Osteocyte (in vitro differentiated cells): ENCODE data around the gene NCOA5. TPM values are rescaled to one million over a fixed set of nuclear protein-coding genes. Genes with fewer than 3 reads are reported as not detected.

Experiments
- DNase-seq: peaks from one replicate; pipeline ENCODE4 v3.0.0; 2021; ENCODE audit warnings: mixed read lengths; ENCODE audit not compliant: unreplicated experiment; ENCODE audit errors: extremely low spot score
- H3K27ac Mint-ChIP-seq: one replicate; pipeline ENCODE4 v1.8.0; 2021; ENCODE audit warnings: mild to moderate bottlenecking, mixed read lengths; ENCODE audit not compliant: unreplicated experiment
- H3K27me3 Mint-ChIP-seq: one replicate; pipeline ENCODE4 v1.8.0; 2021; ENCODE audit warnings: mixed read lengths; ENCODE audit not compliant: unreplicated experiment
- H3K36me3 Mint-ChIP-seq: one replicate; pipeline ENCODE4 v1.8.0; 2021; ENCODE audit warnings: mixed read lengths; ENCODE audit not compliant: unreplicated experiment
- H3K4me1 Mint-ChIP-seq: one replicate; pipeline ENCODE4 v1.8.0; 2021; ENCODE audit warnings: mixed read lengths; ENCODE audit not compliant: unreplicated experiment
- H3K4me3 Mint-ChIP-seq: one replicate; pipeline ENCODE4 v1.8.0; 2021; ENCODE audit warnings: mild to moderate bottlenecking, moderate library complexity, mixed read lengths; ENCODE audit not compliant: unreplicated experiment
- H3K9me3 Mint-ChIP-seq: one replicate; pipeline ENCODE4 v1.8.0; 2021; ENCODE audit warnings: mixed read lengths; ENCODE audit not compliant: unreplicated experiment
- CTCF ChIP-seq: fragments of 200-600 bp; sonication (generic); IDR thresholded peaks from 2 replicates; pipeline ENCODE4 v1.5.0; 2021; ENCODE audit warnings: antibody characterized with exemption, mild to moderate bottlenecking, moderate library complexity
- total RNA-seq: library from RNA; stranded (reverse); gene quantifications from 2 replicates; pipeline ENCODE4 v1.2.1, GENCODE V29; 2021

NCOA5 gene
- total RNA-seq, 1 donor from 2014 or later, result 39.0 TPM

- no peaks in the 10 kb centered on the region for H3K36me3 Mint-ChIP-seq
- no peak overlapping the region for H3K27ac Mint-ChIP-seq
- DNase-seq, result no peak
- peaks cover 7% of the 10 kb centered on the region for H3K4me1 Mint-ChIP-seq
- TF ChIP-seq CTCF, result no peak
- H3K9me3 Mint-ChIP-seq, result no peaks in the 10 kb centered on the region
- peaks cover 58% of the 10 kb centered on the region for H3K27me3 Mint-ChIP-seq
- H3K4me3 Mint-ChIP-seq, result no peak overlapping the region
Measured at GRCh38 chr20:46129955-46130481, 40.3 kb upstream of the NCOA5 start.

- H3K4me3 Mint-ChIP-seq, result no peak overlapping the region
- H3K4me1 Mint-ChIP-seq, result peaks cover 7% of the 10 kb centered on the region
- no peak for DNase-seq
- peak; percentile 58 for TF ChIP-seq CTCF
- H3K36me3 Mint-ChIP-seq, result no peaks in the 10 kb centered on the region
- peaks cover 53% of the 10 kb centered on the region for H3K27me3 Mint-ChIP-seq
- no peak overlapping the region for H3K27ac Mint-ChIP-seq
- no peaks in the 10 kb centered on the region for H3K9me3 Mint-ChIP-seq
Measured at GRCh38 chr20:46128310-46129151, 38.8 kb upstream of the NCOA5 start.

GRCh38 chr20:46127396-46128010, 37.7 kb upstream of the NCOA5 start:
- peaks cover 46% of the 10 kb centered on the region for H3K27me3 Mint-ChIP-seq
- no peaks in the 10 kb centered on the region for H3K9me3 Mint-ChIP-seq

GRCh38 chr20:46126440-46127056, 36.8 kb upstream of the NCOA5 start:
- no peak overlapping the region for H3K4me3 Mint-ChIP-seq
- H3K27me3 Mint-ChIP-seq, result peaks cover 46% of the 10 kb centered on the region
- DNase-seq, result no peak
- no peak for TF ChIP-seq CTCF
- H3K9me3 Mint-ChIP-seq, result no peaks in the 10 kb centered on the region
- H3K36me3 Mint-ChIP-seq, result no peaks in the 10 kb centered on the region
- no peak overlapping the region for H3K27ac Mint-ChIP-seq
- no peaks in the 10 kb centered on the region for H3K4me1 Mint-ChIP-seq

More at GRCh38 chr20:46127396-46128010, 37.7 kb upstream of the NCOA5 start:
- TF ChIP-seq CTCF, result no peak
- H3K27ac Mint-ChIP-seq, result no peak overlapping the region
- DNase-seq, result no peak
- H3K36me3 Mint-ChIP-seq, result no peaks in the 10 kb centered on the region
- no peak overlapping the region for H3K4me3 Mint-ChIP-seq
- peaks cover 3% of the 10 kb centered on the region for H3K4me1 Mint-ChIP-seq
